Heart left ventricle (tissue), 16 donors: ENCODE data around the gene RRBP1. TPM values are rescaled to one million over a fixed set of nuclear protein-coding genes. Genes with fewer than 3 reads are reported as not detected.

Source experiments
- ATAC-seq, 4 donors: fragments of 200-7000 bp; cut with Tn5 transposase; one replicate each; pipeline ENCODE4 v1.9.1; 2020 to 2022; ENCODE audit warnings: moderate library complexity in 4 of 4, mild to moderate bottlenecking in 3 of 4, moderate number of reproducible peaks in 1 of 4
- DNase-seq, 5 donors: peaks; one replicate each; pipeline ENCODE4 v3.0.0-alpha.2; 2020
- H3K27ac ChIP-seq, 12 donors: fragments of 200-600 bp; sonication (generic) in 4 of 12; one replicate each; pipeline versions ENCODE4 v1.5.0 to v1.8.0; 2016 to 2022; ENCODE audit warnings: mild to moderate bottlenecking in 2 of 12
- H3K27me3 ChIP-seq, 9 donors: fragments of 200-600 bp; sonication (generic) in 2 of 9; one replicate each; pipeline versions ENCODE4 v1.5.1 to v1.8.0; 2016 to 2022; ENCODE audit warnings: mild to moderate bottlenecking in 3 of 9
- H3K36me3 ChIP-seq, 9 donors: fragments of 200-600 bp; sonication (generic) in 2 of 9; one replicate each; pipeline versions ENCODE4 v1.5.0 to v1.8.0; 2018 to 2022; ENCODE audit warnings: mild to moderate bottlenecking in 2 of 9
- H3K4me1 ChIP-seq, 12 donors: fragments of 200-600 bp; sonication (generic) in 4 of 12; one replicate each; pipeline versions ENCODE4 v1.5.0 to v1.8.0; 2016 to 2022; ENCODE audit warnings: mild to moderate bottlenecking in 3 of 12
- H3K4me3 ChIP-seq, 12 donors: fragments of 200-600 bp; sonication (generic) in 4 of 12; one replicate each; pipeline versions ENCODE4 v1.5.0 to v1.8.0; 2017 to 2022; ENCODE audit warnings: mild to moderate bottlenecking in 9 of 12, moderate library complexity in 4 of 12
- H3K9me3 ChIP-seq, 12 donors: fragments of 200-600 bp; sonication (generic) in 4 of 12; one replicate each; pipeline versions ENCODE4 v1.5.0 to v1.8.0; 2016 to 2022; ENCODE audit warnings: mild to moderate bottlenecking in 1 of 12
- CTCF ChIP-seq, 12 donors: fragments of 200-600 bp; sonication (generic) in 4 of 12; IDR thresholded peaks; one replicate each; pipeline versions ENCODE4 v1.5.0 to v1.8.0; 2018 to 2022; ENCODE audit warnings: antibody characterized with exemption in 12 of 12, mild to moderate bottlenecking in 5 of 12
- POLR2A ChIP-seq, 2 donors: fragments of 450-650 bp; IDR thresholded peaks; one replicate each; pipeline ENCODE4 v1.6.1; 2017; ENCODE audit warnings: antibody characterized with exemption in 2 of 2, mild to moderate bottlenecking in 2 of 2, moderate library complexity in 2 of 2
- whole genome bisulfite sequencing, 4 donors: extraction: QIAGEN DNeasy Blood & Tissue Kit in 2 of 4; methylation state at CpG; one replicate each; pipeline versions ENCODE4 v1.1.5 to v1.1.7; 2013 to 2018; 5-methylcytosine and 5-hydroxymethylcytosine counted together
- intact Hi-C, 10 donors: fragments of 100-400 bp; cut with DNase I; formaldehyde crosslinking; loops; one replicate each; pipeline versions ENCODE4 v1.11.1 to v1.14.2; 2022
- long read RNA-seq, 3 donors: library from polyadenylated mRNA; unstranded; transcript quantifications; one replicate each; pipeline ENCODE4 v2.0.0, GENCODE V29; 2020 to 2021
- polyA plus RNA-seq, 2 donors: library from polyadenylated mRNA; stranded (reverse); fragments of 200-250 nt; gene quantifications; one replicate each; pipeline ENCODE4 v1.2.3, GENCODE V29; 2013
- total RNA-seq, 9 donors: library from RNA; depleted of rRNA in 2 of 9; stranded (reverse); fragments of >200 nt in 2 of 9; fragmentation: NEBNext Ultra II Directional in 3 of 9; extraction: Animal tissue kit (Norgen Biotek cat#: 25700) in 3 of 9; gene quantifications; one replicate each; pipeline versions ENCODE4 v1.1.0 to v1.2.4, GENCODE V29; 2016 to 2023
- donor health status: ischemic (EF 13 %, LVEDD 7.1; RV severe dilation, severe dysfunction).
- donor health status: healthy with polysubstance abuse.
- donor health status: DM: no; HTN: yes; CAD: no.
- donor health status: DM: no; HTN: no; CAD: no.
- donor health status: ischemic (EF 25% LVEDD 6.9; RV normal size, moderate dysfunction).
- donor health status: ischemic (EF 25% LVEDD 5.7; RV mildly dilated, moderate dysfunction).
- donor health status: healthy.
- donor health status: DM: yes; HTN: yes; CAD: no.
- donor health status: ischemic (EF 35%, LVEDD 5.7; RV mildly dilated, moderate dysfunction).
- donor health status: nonischemic (EF 11% LVEDD 7.7; RV severe dilation, severe dysfunction).
- donor health status: DM: yes; HTN: yes; CAD: no.
- donor health status: PGD.
- donor health status: ischemic (EF 29% LVEDD 5.4; RV normal size, mild dysfunction).
- donor health status: nonischemic (EF 23%, LVEDD 6.1; RV moderate dilation, normal function).

RRBP1 gene
- total RNA-seq (10 to 100 TPM; 27.9 to 91.3 (median 40.0) TPM), polyA plus RNA-seq (10 to 100 TPM; 24.9 to 53.8 TPM)
- long read RNA-seq, donor 1, full-length matches to known transcripts: 9 of 22 reads
- long read RNA-seq, donor 1, partial matches to known transcripts: 7 of 22 reads
- long read RNA-seq, donor 1, other reads (novel, unspliced or antisense): 6 of 22 reads
- long read RNA-seq, donor 2, full-length matches to known transcripts: 5 of 24 reads
- long read RNA-seq, donor 2, partial matches to known transcripts: 14 of 24 reads
- long read RNA-seq, donor 2, other reads (novel, unspliced or antisense): 5 of 24 reads
- long read RNA-seq, donor 3, full-length matches to known transcripts: 12 of 37 reads
- long read RNA-seq, donor 3, partial matches to known transcripts: 9 of 37 reads
- long read RNA-seq, donor 3, other reads (novel, unspliced or antisense): 16 of 37 reads

- TF ChIP-seq POLR2A (IDR thresholded peaks at IDR 0.05) (peak in 1 of 2 donors; percentile 95), CTCF (IDR thresholded peaks at IDR 0.05) (peak; percentile 43 to 80 (median 68))
- H3K27ac ChIP-seq: peak within 1 kb of the TSS; percentile 81 to 95 (median 92)
- H3K36me3 ChIP-seq: peaks cover 0 to 24% (median 16%) of the 10 kb centered on the region in 9 donors
- H3K4me1 ChIP-seq: peaks cover 0 to 36% (median 17%) of the 10 kb centered on the region in 12 donors
- no peaks in the 10 kb centered on the region for H3K27me3 ChIP-seq
- DNase-seq (peak; percentile 99), ATAC-seq (peak; percentile 97 to 99 (median 98))
- WGBS, 4 donors: 0 to 1% (median 0%) methylated on average over 28 to 79 of the region's 79 CpGs
- peak within 1 kb of the TSS; percentile 64 to 95 (median 85) for H3K4me3 ChIP-seq
- intact Hi-C loops: loop anchor here in 8 of 10 donors (1.0 to 10.0 kb wide), 9 partner anchors 69 to 287 kb away; partner anchors contain the start of genes MGME1 (in 1 of the 8) and SNX5 (in 1 of the 8)
- peaks cover 0 to 10% (median 0%) of the 10 kb centered on the region in 12 donors for H3K9me3 ChIP-seq
Measured at GRCh38 chr20:17682103-17682888, at the start of gene RRBP1. TSS of gene RRBP1 (minus strand) at chr20:17682242. CDS start at chr20:17660507, 21,735 bp downstream.

- no peak for DNase-seq
- H3K36me3 ChIP-seq: no peaks in the 10 kb centered on the region
- no peak overlapping the region for H3K27ac ChIP-seq
- TF ChIP-seq POLR2A (IDR thresholded peaks at IDR 0.05): no peak
- TF ChIP-seq CTCF (IDR thresholded peaks at IDR 0.05): no peak
- WGBS, 4 donors: 94 to 97% (median 96%) methylated on average over 5 of the region's 5 CpGs
- peaks cover 0 to 13% (median 0%) of the 10 kb centered on the region in 9 donors for H3K27me3 ChIP-seq
- no peak overlapping the region for H3K4me3 ChIP-seq
- peaks cover 0 to 4% (median 1%) of the 10 kb centered on the region in 12 donors for H3K9me3 ChIP-seq
- no peaks in the 10 kb centered on the region for H3K4me1 ChIP-seq
- intact Hi-C loops: no loop called here
- no peak for ATAC-seq
Measured at GRCh38 chr20:17731233-17731632, 49.2 kb upstream of the RRBP1 start.

- H3K27me3 ChIP-seq: peaks cover 0 to 13% (median 0%) of the 10 kb centered on the region in 9 donors
- H3K27ac ChIP-seq: no peak overlapping the region
- WGBS, 4 donors: 87 to 96% (median 90%) methylated on average over 10 of the region's 10 CpGs
- no peaks in the 10 kb centered on the region for H3K9me3 ChIP-seq
- no peak for DNase-seq
- no peaks in the 10 kb centered on the region for H3K36me3 ChIP-seq
- intact Hi-C loops: no loop called here
- TF ChIP-seq CTCF (IDR thresholded peaks at IDR 0.05) (no peak), POLR2A (IDR thresholded peaks at IDR 0.05) (no peak)
- H3K4me1 ChIP-seq: no peaks in the 10 kb centered on the region
- ATAC-seq: no peak
- H3K4me3 ChIP-seq: no peak overlapping the region
Measured at GRCh38 chr20:17730071-17730470, 48.0 kb upstream of the RRBP1 start.

- Histone ChIP-seq H3K27me3 (peaks cover 0 to 13% (median 0%) of the 10 kb centered on the region in 9 donors), H3K4me3 (no peak overlapping the region), H3K36me3 (no peaks in the 10 kb centered on the region), H3K9me3 (no peaks in the 10 kb centered on the region), H3K27ac (no peak overlapping the region), H3K4me1 (no peaks in the 10 kb centered on the region)
- DNase-seq (no peak), ATAC-seq (no peak)
- intact Hi-C loops: no loop called here
- WGBS, 4 donors: 87 to 94% (median 90%) methylated on average over 12 of the region's 12 CpGs
- no peak for TF ChIP-seq CTCF (IDR thresholded peaks at IDR 0.05)
- no peak for TF ChIP-seq POLR2A (IDR thresholded peaks at IDR 0.05)
Measured at GRCh38 chr20:17728074-17728473, 46.0 kb upstream of the RRBP1 start.
